CD4-positive, alpha-beta T cell (primary cell): Measurements from ENCODE around the gene VPS51. TPM values are rescaled to one million over a fixed set of nuclear protein-coding genes. Genes with fewer than 3 reads are reported as not detected.
A peak's percentile ranks its signal among the peaks of the same experiment; 100 is the strongest.

Experiments
- ATAC-seq: fragments of 200-7000 bp; cut with Tn5 transposase; one replicate; pipeline ENCODE4 v1.10.0; 2022; ENCODE audit warnings: mild to moderate bottlenecking; ENCODE audit not compliant: poor library complexity
- CTCF ChIA-PET: fragments of 350-600 bp; sonication (Branson Sonifier 250); formaldehyde crosslinking; loops from one replicate; lab custom pipeline; 2021; ENCODE audit warnings: antibody characterized with exemption, inconsistent platforms; lab: Charles Lee
- POLR2A ChIA-PET: fragments of 350-600 bp; sonication (Branson Sonifier 250); formaldehyde crosslinking; loops from one replicate; lab custom pipeline; 2021; ENCODE audit warnings: antibody characterized with exemption, inconsistent platforms; lab: Charles Lee
- DNase-seq, 14 experiments: peaks; one replicate each; pipeline ENCODE4 v3.0.0-alpha.2; 2013 to 2020; ENCODE audit warnings: mixed read lengths in 2 of 14
- H3K27ac ChIP-seq, 2 donors: one replicate each; pipeline versions ENCODE4 v1.5.1 to v1.7.0; 2013; ENCODE audit warnings: low read length in 2 of 2, low read depth in 1 of 2, mild to moderate bottlenecking in 1 of 2
- H3K27me3 ChIP-seq, 2 experiments: 1 replicate in 1 of 2; 2 replicates in 1 of 2; pipeline versions ENCODE4 v1.6.1 to v1.7.0; 2013; ENCODE audit warnings: low read length in 2 of 2, control low read depth in 1 of 2, mild to moderate bottlenecking in 1 of 2, moderate library complexity in 1 of 2; ENCODE audit not compliant: insufficient read depth in 2 of 2, control insufficient read depth in 1 of 2
- H3K36me3 ChIP-seq: one replicate; pipeline ENCODE4 v1.6.1; 2013; ENCODE audit warnings: low read length, control low read depth; ENCODE audit not compliant: insufficient read depth
- H3K4me1 ChIP-seq: one replicate; pipeline ENCODE4 v1.6.1; 2013; ENCODE audit warnings: low read length, control low read depth; ENCODE audit not compliant: insufficient read depth
- H3K4me3 ChIP-seq: one replicate; pipeline ENCODE4 v1.5.1; 2013; ENCODE audit warnings: mild to moderate bottlenecking, low read length, moderate library complexity
- H3K9me3 ChIP-seq, 2 experiments: 1 replicate in 1 of 2; 2 replicates in 1 of 2; pipeline versions ENCODE4 v1.6.1 to v1.7.0; 2013; ENCODE audit warnings: low read length in 2 of 2, mild to moderate bottlenecking in 2 of 2, control low read depth in 1 of 2, moderate library complexity in 1 of 2; ENCODE audit not compliant: control insufficient read depth in 1 of 2, insufficient read depth in 1 of 2
- H3K27ac Mint-ChIP-seq: one replicate; pipeline ENCODE4 v1.8.0; 2020; ENCODE audit warnings: mixed read lengths
- H3K27me3 Mint-ChIP-seq: one replicate; pipeline ENCODE4 v1.8.0; 2021; ENCODE audit warnings: mixed read lengths
- H3K36me3 Mint-ChIP-seq: one replicate; pipeline ENCODE4 v1.8.0; 2021; ENCODE audit warnings: low read depth, mixed read lengths
- H3K4me1 Mint-ChIP-seq: one replicate; pipeline ENCODE4 v1.8.0; 2021; ENCODE audit warnings: low read depth, mixed read lengths
- H3K4me3 Mint-ChIP-seq: one replicate; pipeline ENCODE4 v1.8.0; 2020; ENCODE audit warnings: mild to moderate bottlenecking, mixed read lengths
- H3K9me3 Mint-ChIP-seq: one replicate; pipeline ENCODE4 v1.8.0; 2020; ENCODE audit warnings: mixed read lengths
- CTCF ChIP-seq: fragments of 200-600 bp; IDR thresholded peaks from one replicate; pipeline ENCODE4 v1.8.0; 2022; ENCODE audit warnings: antibody characterized with exemption, mild to moderate bottlenecking
- intact Hi-C, 2 experiments: fragments of 100-400 bp; cut with DNase I in 1 of 2; cut with micrococcal nuclease in 1 of 2; formaldehyde crosslinking; loops; one replicate each; pipeline versions ENCODE4 v1.15.1 to v1.9.0; 2023 to 2025; cut with DNase I, micrococcal nuclease
- total RNA-seq, 174 experiments: library from RNA in 2 of 174; stranded (reverse) in 2 of 174; gene quantifications; one replicate each; pipeline ENCODE4 v1.2.3 and lab custom pipeline; 2021 to 2026

Gene VPS51
- total RNA-seq, 2 experiments from 2014 or later = 243 to 246 TPM

DNA sequence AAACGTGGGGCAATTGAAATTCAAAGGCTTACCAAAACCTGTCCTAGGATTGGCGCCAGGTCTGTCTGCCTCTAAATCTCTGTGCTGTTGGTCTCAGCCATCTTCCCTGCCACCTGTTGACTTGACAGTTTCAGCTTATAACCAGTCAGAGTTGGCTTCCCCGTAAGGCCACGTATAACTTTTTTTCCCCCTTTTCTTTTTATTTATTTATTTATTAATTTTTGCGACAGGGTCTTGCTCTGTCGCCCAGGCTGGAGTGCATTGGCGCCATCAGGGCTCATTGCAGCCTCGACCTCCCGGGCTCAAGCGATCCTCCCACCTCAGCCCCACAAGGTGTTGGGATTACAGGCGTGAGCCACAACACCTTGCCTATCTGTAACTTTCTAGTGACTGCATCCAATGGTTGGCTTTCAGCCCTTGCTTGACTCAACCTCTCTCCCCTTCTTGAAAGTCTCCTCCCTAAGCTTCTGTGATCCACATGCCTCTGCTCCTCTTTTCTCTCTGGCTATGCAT, 39.7 kb downstream of the VPS51 start:
- Histone ChIP-seq H3K9me3 (no peaks in the 10 kb centered on the region), H3K4me3 (peak overlapping the region; percentile 83), H3K4me1 (peaks cover 47% of the 10 kb centered on the region), H3K27me3 (no peaks in the 10 kb centered on the region), H3K36me3 (peaks cover 25% of the 10 kb centered on the region), H3K27ac (peak overlapping the region; percentile 96 to 99)
- Mint-ChIP-seq H3K27me3 (no peaks in the 10 kb centered on the region), H3K27ac (peak overlapping the region; percentile 100), H3K4me1 (peaks cover 45% of the 10 kb centered on the region), H3K4me3 (peak overlapping the region; percentile 99), H3K36me3 (peaks cover 46% of the 10 kb centered on the region), H3K9me3 (no peaks in the 10 kb centered on the region)
- ChIA-PET CTCF (interaction anchor here (1.1 to 2.3 kb wide), 6 partner anchors 14 to 122 kb away, joined by 3 to 11 read pairs (median 4); partner anchors contain the start of genes ARL2, FAU, MRPL49 and TM7SF2), POLR2A (interaction anchor here (0.7 to 4.4 kb wide), 39 partner anchors 9 to 738 kb away, joined by 3 to 136 read pairs (median 6); partner anchors contain the start of genes ARL2, CAPN1, CDC42EP2 and CDCA5)
- DNase-seq = peak in 1 of 14 experiments; percentile 25
- TF ChIP-seq CTCF = no peak
- no peak for ATAC-seq
- intact Hi-C loops = loop anchor here (2.0 to 5.0 kb wide), 2 partner anchors 19 to 47 kb away; partner anchors contain the start of genes CAPN1 (in 1 of the 2) and ZNHIT2 (in 1 of the 2)

DNA sequence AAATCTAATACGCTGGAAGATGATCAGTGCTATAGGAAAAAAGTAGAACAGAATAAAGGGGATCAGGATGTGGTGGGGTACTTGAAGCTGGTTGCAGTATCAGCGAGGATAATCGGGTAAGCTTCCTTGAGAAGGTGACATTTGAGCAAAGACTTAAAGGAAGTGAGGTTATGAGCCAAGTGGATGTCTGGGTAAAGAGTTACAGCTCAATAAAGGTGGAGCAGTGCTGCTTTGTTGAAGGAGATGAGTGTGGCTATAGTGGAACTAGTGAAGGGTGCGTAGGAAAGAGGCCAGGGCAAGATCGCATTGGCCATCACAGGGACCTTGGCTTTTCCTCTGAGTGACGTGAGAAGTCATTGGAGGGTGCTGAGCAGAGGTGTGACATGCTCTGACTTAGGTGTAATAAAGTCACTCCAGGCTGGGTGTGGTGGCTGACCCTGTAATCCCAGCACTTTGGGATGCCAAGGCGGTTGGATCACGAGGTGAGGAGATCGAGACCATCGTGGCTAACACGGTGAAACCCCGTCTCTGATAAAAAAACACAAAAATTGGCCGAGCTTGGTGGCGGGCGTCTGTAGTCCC, 40.6 kb downstream of the VPS51 start:
- CTCF ChIA-PET = interaction anchor here (0.6 to 2.3 kb wide), 4 partner anchors 15 to 26 kb away, joined by 3 to 11 read pairs (median 4); partner anchors contain the start of genes FAU, MRPL49 and ZNHIT2
- Histone ChIP-seq H3K4me3 (no peak overlapping the region), H3K9me3 (no peaks in the 10 kb centered on the region), H3K27me3 (no peaks in the 10 kb centered on the region), H3K4me1 (peaks cover 44% of the 10 kb centered on the region), H3K36me3 (peaks cover 16% of the 10 kb centered on the region), H3K27ac (peak overlapping the region in 1 of 2 donors; percentile 99)
- Mint-ChIP-seq H3K9me3 (no peaks in the 10 kb centered on the region), H3K4me1 (peaks cover 41% of the 10 kb centered on the region), H3K27me3 (no peaks in the 10 kb centered on the region), H3K27ac (peak overlapping the region; percentile 100), H3K36me3 (peaks cover 36% of the 10 kb centered on the region), H3K4me3 (peak overlapping the region; percentile 80)
- no peak for TF ChIP-seq CTCF
- POLR2A ChIA-PET = interaction anchor here (0.7 to 4.4 kb wide), 10 partner anchors 8 to 362 kb away, joined by 3 to 136 read pairs (median 6); partner anchors contain the start of genes EHD1, FAU, MALAT1 and MRPL49
- intact Hi-C loops = loop anchor here in 1 of 2 experiments (5.0 kb wide), 1 partner anchor 46 kb away; the partner anchor contains the start of gene CAPN1
- ATAC-seq (no peak), DNase-seq (no peak)

DNA sequence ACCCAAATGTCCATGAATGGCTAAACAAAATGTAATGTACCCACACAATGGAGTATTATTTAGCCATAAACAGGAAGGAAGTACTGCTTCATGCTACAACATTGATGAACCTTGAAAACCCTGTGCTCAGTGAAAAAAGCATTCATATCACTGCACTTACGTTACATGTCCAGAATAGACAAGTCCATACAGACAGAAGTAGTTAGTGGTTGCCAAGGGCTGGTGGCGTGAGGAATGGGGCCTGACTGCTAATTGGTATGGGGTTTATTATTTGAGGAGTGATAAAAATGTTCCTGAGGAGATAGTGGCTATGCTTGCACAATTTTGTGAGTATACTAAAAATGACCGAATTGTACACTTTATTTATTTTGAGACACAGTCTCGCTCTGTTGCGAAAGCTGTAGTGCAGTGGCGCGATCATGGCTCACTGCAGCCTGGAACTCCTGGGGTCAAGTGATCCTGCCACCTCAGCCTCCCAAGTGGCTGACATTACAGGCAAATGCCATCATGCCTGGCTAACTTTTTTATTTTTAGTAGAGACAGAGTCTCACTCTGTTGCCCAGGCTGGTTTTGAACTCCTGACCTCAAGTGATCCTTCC, 46.0 kb downstream of the VPS51 start:
- intact Hi-C loops = no loop called here
- ChIA-PET CTCF (interaction anchor here (1.2 kb wide), 1 partner anchor 32 kb away, joined by 4 read pairs; no protein-coding TSS in a partner anchor), POLR2A (no interaction called here)
- Mint-ChIP-seq H3K9me3 (no peaks in the 10 kb centered on the region), H3K36me3 (no peaks in the 10 kb centered on the region), H3K27ac (no peak overlapping the region), H3K4me1 (no peaks in the 10 kb centered on the region), H3K4me3 (no peak overlapping the region), H3K27me3 (no peaks in the 10 kb centered on the region)
- Histone ChIP-seq H3K36me3 (no peaks in the 10 kb centered on the region), H3K9me3 (no peaks in the 10 kb centered on the region), H3K27ac (no peak overlapping the region), H3K4me1 (no peaks in the 10 kb centered on the region), H3K4me3 (no peak overlapping the region), H3K27me3 (no peaks in the 10 kb centered on the region)
- no peak for TF ChIP-seq CTCF
- no peak for ATAC-seq
- DNase-seq = no peak
